CD4-positive, alpha-beta T cell treated with Interleukin-17A for 4 hours (primary cell): Measurements from ENCODE around the gene OR2T8.

Experiments
- DNase-seq: peaks from one replicate; pipeline ENCODE4 v3.0.0-alpha.2; 2020; ENCODE audit warnings: mixed read lengths

OR2T8 gene

GRCh38 chr1:247962911-247963588, 43.0 kb downstream of the OR2T8 start:
- no peak for DNase-seq

GRCh38 chr1:247964933-247965332, 44.9 kb downstream of the OR2T8 start, which contains the start of gene OR2AK2:
Gene OR2AK2 (plus strand): TSS chr1:247965233. CDS start chr1:247965377, 144 bp downstream.
- no peak for DNase-seq

GRCh38 chr1:247966532-247967204, 46.6 kb downstream of the OR2T8 start:
- DNase-seq: no peak
